HepG2 (cell line): ENCODE results near the gene SESN2. TPM values are rescaled to one million over a fixed set of nuclear protein-coding genes. Genes with fewer than 3 reads are reported as not detected.

ENCODE experiments used
- AGO2 ChIP-seq: fragments of 200-400 bp; formaldehyde crosslinking; optimal IDR thresholded peaks from 2 replicates; pipeline ENCODE3; 2017; ENCODE audit warnings: mild to moderate bottlenecking, low read depth, low read length, moderate library complexity
- ATM ChIP-seq: fragments of 450-650 bp; IDR thresholded peaks from 2 replicates; pipeline ENCODE4 v1.7.1; 2017; ENCODE audit warnings: mild to moderate bottlenecking, borderline replicate concordance
- CHCHD3 ChIP-seq: sonication (generic); formaldehyde crosslinking; IDR thresholded peaks from 2 replicates; pipeline ENCODE4 v1.8.0; 2022; ENCODE audit warnings: mild to moderate bottlenecking, missing genetic modification reagents, moderate library complexity
- EZH2 ChIP-seq: conservative IDR thresholded peaks from 2 replicates; pipeline ENCODE4 v1.6.1; 2012; ENCODE audit warnings: mild to moderate bottlenecking, low read depth, low read length, moderate library complexity
- IKZF4 ChIP-seq: sonication (generic); formaldehyde crosslinking; IDR thresholded peaks from 2 replicates; pipeline ENCODE4 v1.5.1; 2020; ENCODE audit warnings: borderline replicate concordance, mild to moderate bottlenecking, low read depth, missing genetic modification reagents; ENCODE audit errors: not compliant biosample characterization
- NCOA1 ChIP-seq: sonication (generic); formaldehyde crosslinking; IDR thresholded peaks from 2 replicates; pipeline ENCODE4 v1.9.0; 2021; ENCODE audit warnings: missing genetic modification reagents
- POLR2G ChIP-seq: fragments of 200-400 bp; formaldehyde crosslinking; IDR thresholded peaks from 2 replicates; pipeline ENCODE4 v1.6.1; 2018; ENCODE audit warnings: mild to moderate bottlenecking, low read depth, low read length, moderate library complexity
- SALL2 ChIP-seq: sonication (generic); formaldehyde crosslinking; IDR thresholded peaks from 2 replicates; pipeline ENCODE4 v1.8.1; 2023; ENCODE audit warnings: mild to moderate bottlenecking, missing genetic modification reagents, inconsistent platforms
- ZNF598 ChIP-seq: sonication (generic); formaldehyde crosslinking; IDR thresholded peaks from 2 replicates; pipeline ENCODE4 v1.5.1; 2020; ENCODE audit warnings: mild to moderate bottlenecking, missing genetic modification reagents, borderline replicate concordance
- ZNF720 ChIP-seq: sonication (generic); formaldehyde crosslinking; IDR thresholded peaks from 2 replicates; pipeline ENCODE4 v1.4.0; 2020; ENCODE audit warnings: missing genetic modification reagents
- ZNF781 ChIP-seq: sonication (generic); formaldehyde crosslinking; IDR thresholded peaks from 2 replicates; pipeline ENCODE4 v1.5.1; 2020; ENCODE audit warnings: borderline replicate concordance, mild to moderate bottlenecking, missing genetic modification reagents; ENCODE audit errors: not compliant biosample characterization
- ZNF850 ChIP-seq: sonication (generic); formaldehyde crosslinking; conservative IDR thresholded peaks from 2 replicates; pipeline ENCODE4 v1.9.0; 2021; ENCODE audit warnings: mild to moderate bottlenecking, missing genetic modification reagents
- polyA plus RNA-seq, 8 experiments: library from polyadenylated mRNA; depleted of rRNA in 3 of 8; stranded (reverse) in 7 of 8; unstranded in 1 of 8; fragments of >200 nt; fragmentation: Illumina TruSeq in 4 of 8; extraction: Trizol in 4 of 8; gene quantifications; 2 replicates each; pipeline versions ENCODE4 v1.2.1 to v1.2.3, GENCODE V29; 2011 to 2016; ENCODE audit warnings: low read depth in 4 of 8, missing spikeins in 1 of 8, mixed read lengths in 1 of 8; ENCODE audit not compliant: insufficient read depth in 1 of 8
- total RNA-seq, 5 experiments: library from RNA; depleted of rRNA; stranded (reverse); fragments of >200 nt; fragmentation: Illumina TruSeq; extraction: Trizol; gene quantifications; 2 replicates each; pipeline ENCODE4 v1.2.3, GENCODE V29; 2016; ENCODE audit warnings: low read depth in 1 of 5
- TF ChIP-seq, protein P1 (sequence below): sonication (generic); formaldehyde crosslinking; IDR thresholded peaks from 2 replicates; pipeline ENCODE4 v1.4.0; 2020; ENCODE audit warnings: missing genetic modification reagents
- TF ChIP-seq, protein P2 (sequence below): sonication (generic); formaldehyde crosslinking; IDR thresholded peaks from 2 replicates; pipeline ENCODE4 v1.9.0; 2021; ENCODE audit warnings: missing genetic modification reagents, mild to moderate bottlenecking, borderline replicate concordance
- TF ChIP-seq, protein P3 (sequence below): sonication (generic); formaldehyde crosslinking; IDR thresholded peaks from 2 replicates; pipeline ENCODE4 v1.4.0; 2020; ENCODE audit warnings: missing genetic modification reagents
- TF ChIP-seq, protein P4 (sequence below): sonication (generic); formaldehyde crosslinking; IDR thresholded peaks from 2 replicates; pipeline ENCODE4 v1.4.0; 2020; ENCODE audit warnings: mild to moderate bottlenecking, missing genetic modification reagents

The SESN2 gene
- total and polyA plus RNA-seq, 2 of the 13 experiments (the other 11 are each of a cell fraction or from before 2014, with no cell fraction given) = 13.2 to 19.1 TPM

DNA sequence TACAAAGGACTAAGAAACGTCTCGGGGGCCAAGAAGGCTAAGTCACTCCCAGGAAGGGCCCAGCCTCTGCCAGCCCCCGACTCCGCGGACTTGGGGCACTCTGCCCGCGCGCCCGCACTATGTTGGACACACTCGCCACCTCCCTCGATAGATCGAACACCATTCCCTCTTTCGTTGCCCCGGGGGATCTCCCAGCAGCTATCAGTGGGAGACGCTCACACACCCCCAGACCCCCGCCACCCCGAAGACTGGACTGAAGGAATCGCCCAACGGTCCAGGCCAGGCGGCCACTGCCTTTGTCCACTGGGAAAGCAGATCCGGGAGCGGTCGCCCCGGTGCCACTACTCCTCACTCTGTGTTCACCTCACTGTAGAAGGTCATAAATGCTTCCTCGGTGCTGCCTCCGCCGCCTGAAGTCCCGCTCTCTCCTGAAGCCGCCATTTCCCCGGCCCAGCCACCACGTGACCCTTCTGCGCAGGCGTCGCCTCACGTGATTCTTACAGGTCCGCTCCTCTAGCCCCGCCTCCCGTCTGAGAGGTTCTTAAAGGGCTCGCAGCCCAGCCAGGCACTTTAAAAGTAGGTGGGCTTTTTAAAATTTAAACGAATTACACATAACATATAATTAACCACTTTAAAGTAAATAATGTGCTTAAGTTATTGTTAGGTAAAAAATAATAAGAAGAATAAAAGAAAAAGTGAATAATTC lies 26.6 kb upstream of the SESN2 start, which contains the start of gene DNAJC8 (continued):
- no peak for TF ChIP-seq ATM
- TF ChIP-seq ZNF720 (CRISPR knock-in tag) = no peak
- TF ChIP-seq ZNF781 (CRISPR knock-in tag) = no peak
- TF ChIP-seq, protein P1, sequence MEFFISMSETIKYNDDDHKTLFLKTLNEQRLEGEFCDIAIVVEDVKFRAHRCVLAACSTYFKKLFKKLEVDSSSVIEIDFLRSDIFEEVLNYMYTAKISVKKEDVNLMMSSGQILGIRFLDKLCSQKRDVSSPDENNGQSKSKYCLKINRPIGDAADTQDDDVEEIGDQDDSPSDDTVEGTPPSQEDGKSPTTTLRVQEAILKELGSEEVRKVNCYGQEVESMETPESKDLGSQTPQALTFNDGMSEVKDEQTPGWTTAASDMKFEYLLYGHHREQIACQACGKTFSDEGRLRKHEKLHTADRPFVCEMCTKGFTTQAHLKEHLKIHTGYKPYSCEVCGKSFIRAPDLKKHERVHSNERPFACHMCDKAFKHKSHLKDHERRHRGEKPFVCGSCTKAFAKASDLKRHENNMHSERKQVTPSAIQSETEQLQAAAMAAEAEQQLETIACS (CRISPR knock-in tag) = no peak
- TF ChIP-seq NCOA1 (CRISPR knock-in tag) = no peak
- TF ChIP-seq, protein P2, sequence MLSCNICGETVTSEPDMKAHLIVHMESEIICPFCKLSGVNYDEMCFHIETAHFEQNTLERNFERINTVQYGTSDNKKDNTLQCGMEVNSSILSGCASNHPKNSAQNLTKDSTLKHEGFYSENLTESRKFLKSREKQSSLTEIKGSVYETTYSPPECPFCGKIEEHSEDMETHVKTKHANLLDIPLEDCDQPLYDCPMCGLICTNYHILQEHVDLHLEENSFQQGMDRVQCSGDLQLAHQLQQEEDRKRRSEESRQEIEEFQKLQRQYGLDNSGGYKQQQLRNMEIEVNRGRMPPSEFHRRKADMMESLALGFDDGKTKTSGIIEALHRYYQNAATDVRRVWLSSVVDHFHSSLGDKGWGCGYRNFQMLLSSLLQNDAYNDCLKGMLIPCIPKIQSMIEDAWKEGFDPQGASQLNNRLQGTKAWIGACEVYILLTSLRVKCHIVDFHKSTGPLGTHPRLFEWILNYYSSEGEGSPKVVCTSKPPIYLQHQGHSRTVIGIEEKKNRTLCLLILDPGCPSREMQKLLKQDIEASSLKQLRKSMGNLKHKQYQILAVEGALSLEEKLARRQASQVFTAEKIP = no peak
- TF ChIP-seq IKZF4 (CRISPR knock-in tag) = peak; percentile 50
- no peak for TF ChIP-seq ZNF850 (CRISPR knock-in tag)
- TF ChIP-seq EZH2 = no peak
- no peak for TF ChIP-seq SALL2
- TF ChIP-seq CHCHD3 (CRISPR knock-in tag) = no peak
- TF ChIP-seq, protein P3, sequence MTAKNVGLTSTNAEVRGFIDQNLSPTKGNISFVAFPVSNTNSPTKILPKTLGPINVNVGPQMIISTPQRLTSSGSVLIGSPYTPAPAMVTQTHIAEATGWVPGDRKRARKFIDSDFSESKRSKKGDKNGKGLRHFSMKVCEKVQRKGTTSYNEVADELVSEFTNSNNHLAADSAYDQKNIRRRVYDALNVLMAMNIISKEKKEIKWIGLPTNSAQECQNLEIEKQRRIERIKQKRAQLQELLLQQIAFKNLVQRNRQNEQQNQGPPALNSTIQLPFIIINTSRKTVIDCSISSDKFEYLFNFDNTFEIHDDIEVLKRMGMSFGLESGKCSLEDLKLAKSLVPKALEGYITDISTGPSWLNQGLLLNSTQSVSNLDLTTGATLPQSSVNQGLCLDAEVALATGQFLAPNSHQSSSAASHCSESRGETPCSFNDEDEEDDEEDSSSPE (CRISPR knock-in tag) = 0 out of 2 replicates have a peak, but pooled peaks have one; percentile 48
- TF ChIP-seq ZNF598 (CRISPR knock-in tag) = peak; percentile 81
- peak; percentile 63 for TF ChIP-seq AGO2
- TF ChIP-seq, protein P4, sequence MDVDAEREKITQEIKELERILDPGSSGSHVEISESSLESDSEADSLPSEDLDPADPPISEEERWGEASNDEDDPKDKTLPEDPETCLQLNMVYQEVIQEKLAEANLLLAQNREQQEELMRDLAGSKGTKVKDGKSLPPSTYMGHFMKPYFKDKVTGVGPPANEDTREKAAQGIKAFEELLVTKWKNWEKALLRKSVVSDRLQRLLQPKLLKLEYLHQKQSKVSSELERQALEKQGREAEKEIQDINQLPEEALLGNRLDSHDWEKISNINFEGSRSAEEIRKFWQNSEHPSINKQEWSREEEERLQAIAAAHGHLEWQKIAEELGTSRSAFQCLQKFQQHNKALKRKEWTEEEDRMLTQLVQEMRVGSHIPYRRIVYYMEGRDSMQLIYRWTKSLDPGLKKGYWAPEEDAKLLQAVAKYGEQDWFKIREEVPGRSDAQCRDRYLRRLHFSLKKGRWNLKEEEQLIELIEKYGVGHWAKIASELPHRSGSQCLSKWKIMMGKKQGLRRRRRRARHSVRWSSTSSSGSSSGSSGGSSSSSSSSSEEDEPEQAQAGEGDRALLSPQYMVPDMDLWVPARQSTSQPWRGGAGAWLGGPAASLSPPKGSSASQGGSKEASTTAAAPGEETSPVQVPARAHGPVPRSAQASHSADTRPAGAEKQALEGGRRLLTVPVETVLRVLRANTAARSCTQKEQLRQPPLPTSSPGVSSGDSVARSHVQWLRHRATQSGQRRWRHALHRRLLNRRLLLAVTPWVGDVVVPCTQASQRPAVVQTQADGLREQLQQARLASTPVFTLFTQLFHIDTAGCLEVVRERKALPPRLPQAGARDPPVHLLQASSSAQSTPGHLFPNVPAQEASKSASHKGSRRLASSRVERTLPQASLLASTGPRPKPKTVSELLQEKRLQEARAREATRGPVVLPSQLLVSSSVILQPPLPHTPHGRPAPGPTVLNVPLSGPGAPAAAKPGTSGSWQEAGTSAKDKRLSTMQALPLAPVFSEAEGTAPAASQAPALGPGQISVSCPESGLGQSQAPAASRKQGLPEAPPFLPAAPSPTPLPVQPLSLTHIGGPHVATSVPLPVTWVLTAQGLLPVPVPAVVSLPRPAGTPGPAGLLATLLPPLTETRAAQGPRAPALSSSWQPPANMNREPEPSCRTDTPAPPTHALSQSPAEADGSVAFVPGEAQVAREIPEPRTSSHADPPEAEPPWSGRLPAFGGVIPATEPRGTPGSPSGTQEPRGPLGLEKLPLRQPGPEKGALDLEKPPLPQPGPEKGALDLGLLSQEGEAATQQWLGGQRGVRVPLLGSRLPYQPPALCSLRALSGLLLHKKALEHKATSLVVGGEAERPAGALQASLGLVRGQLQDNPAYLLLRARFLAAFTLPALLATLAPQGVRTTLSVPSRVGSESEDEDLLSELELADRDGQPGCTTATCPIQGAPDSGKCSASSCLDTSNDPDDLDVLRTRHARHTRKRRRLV (CRISPR knock-in tag) = no peak
- peak; percentile 89 for TF ChIP-seq POLR2G
